Hematopoietic multipotent progenitor cell treated with erythropoietin and hydrocortisone succinate and interleukin-3 and kit ligand, for 8 days (in vitro differentiated cells): ENCODE data around the gene SPATA31A5.
"Not testable (repeated sequence)": the region's sequence is repeated elsewhere in the genome, so short reads cannot be mapped to it uniquely, and the experiment has no call there.

ENCODE experiments used
- DNase-seq: peaks from one replicate; pipeline ENCODE4 v3.0.0-alpha.2; 2015

Gene SPATA31A5

GRCh38 chr9:60914107-60914506 is at the start of gene SPATA31A5:
Gene SPATA31A5 (plus strand): TSS chr9:60914407. CDS start chr9:60914436, 29 bp downstream.
- not testable (repeated sequence) for DNase-seq

GRCh38 chr9:60962990-60963350 is 48.8 kb downstream of the SPATA31A5 start:
- not testable (repeated sequence) for DNase-seq

- DNase-seq: not testable (repeated sequence)
Observed at GRCh38 chr9:60966382-60966781, 52.2 kb downstream of the SPATA31A5 start.
